Spinal cord (tissue), 10 donors: ENCODE data around the gene SLC38A1. TPM values are rescaled to one million over a fixed set of nuclear protein-coding genes. Genes with fewer than 3 reads are reported as not detected.

ENCODE experiments used
- DNase-seq, 6 donors: peaks; one replicate each; pipeline versions ENCODE4 v3.0.0 to v3.0.0-alpha.2; 2013 to 2015; ENCODE audit warnings: low spot score in 6 of 6, low read depth in 4 of 6
- H3K27ac ChIP-seq: one replicate; pipeline ENCODE4 v1.5.1; 2013; ENCODE audit warnings: low read depth, low read length, control low read depth
- H3K27me3 ChIP-seq: one replicate; pipeline ENCODE4 v1.6.1; 2013; ENCODE audit warnings: low read length; ENCODE audit not compliant: control insufficient read depth, insufficient read depth
- H3K36me3 ChIP-seq: one replicate; pipeline ENCODE4 v1.6.1; 2013; ENCODE audit warnings: low read length; ENCODE audit not compliant: control insufficient read depth, insufficient read depth
- H3K4me1 ChIP-seq: one replicate; pipeline ENCODE4 v1.6.1; 2013; ENCODE audit warnings: low read length; ENCODE audit not compliant: control insufficient read depth, insufficient read depth
- H3K4me3 ChIP-seq: one replicate; pipeline ENCODE4 v1.5.1; 2013; ENCODE audit warnings: low read depth, low read length, control low read depth
- H3K9me3 ChIP-seq: one replicate; pipeline ENCODE4 v1.6.1; 2013; ENCODE audit warnings: low read length; ENCODE audit not compliant: control insufficient read depth, insufficient read depth
- WGBS: methylation state at CpG from one replicate; pipeline ENCODE4 v1.1.5; 2013; ENCODE audit warnings: missing lambda C conversion rate; ENCODE audit not compliant: insufficient coverage; 5-methylcytosine and 5-hydroxymethylcytosine counted together
- polyA plus RNA-seq, 2 donors: library from polyadenylated mRNA; unstranded; fragments of 120-200 nt; gene quantifications; one replicate each; pipeline ENCODE4 v1.2.1, GENCODE V29; 2013; ENCODE audit not compliant: insufficient read length in 2 of 2
- total RNA-seq, 2 donors: library from RNA; depleted of rRNA in 1 of 2; stranded (reverse); fragments of 120-200 nt in 1 of 2; fragments of >200 nt in 1 of 2; gene quantifications; one replicate each; pipeline versions ENCODE4 v1.2.3 to v1.2.4, GENCODE V29; 2013 to 2014
- donor health status: healthy.

Gene SLC38A1
- total and polyA plus RNA-seq, 4 donors: 56.5 to 162 (median 74.4) TPM

DNA sequence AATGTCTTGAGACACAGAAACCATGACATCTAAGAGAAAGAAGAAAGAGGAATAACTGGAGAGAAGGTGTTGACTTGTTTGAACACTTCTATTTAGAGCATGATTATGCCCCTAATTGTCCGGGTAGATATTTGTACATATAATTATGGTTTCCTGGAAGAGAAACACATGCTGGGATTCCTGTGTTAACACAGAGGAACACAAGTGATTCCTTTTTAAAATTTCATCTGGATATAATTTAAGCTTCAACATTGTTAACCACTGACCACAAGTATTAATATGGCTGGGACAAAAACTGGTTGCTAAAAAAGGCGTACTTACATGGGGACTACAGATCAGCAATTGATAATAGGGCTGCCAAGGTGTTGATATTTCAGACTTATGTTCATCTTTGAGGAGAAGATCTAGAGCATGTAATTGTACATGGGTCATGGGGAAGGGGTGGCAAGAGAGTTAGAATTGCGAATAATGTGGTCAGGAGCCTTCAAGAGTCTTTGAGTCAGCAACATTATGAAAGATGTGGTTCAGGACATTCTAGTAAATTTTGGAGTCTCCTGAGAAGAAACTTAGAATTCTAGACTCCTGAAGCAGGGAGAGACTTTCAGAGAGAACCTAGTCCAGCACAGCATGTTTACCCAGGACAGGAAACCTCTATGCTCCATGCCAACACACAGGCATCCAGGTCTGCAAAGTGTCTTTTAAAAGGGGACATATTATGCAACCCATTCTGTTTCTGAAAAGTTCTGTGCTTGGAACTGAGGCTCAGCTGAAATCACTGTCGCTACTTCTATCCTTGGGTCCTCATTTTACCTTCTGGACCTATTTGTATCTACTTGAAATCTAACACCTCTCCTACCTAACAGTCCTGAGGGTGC lies 56.5 kb downstream of the SLC38A1 start:
- no peak overlapping the region for H3K4me3 ChIP-seq
- 100% methylated on average over 2 of the region's 4 CpGs for WGBS
- H3K9me3 ChIP-seq: no peaks in the 10 kb centered on the region
- H3K4me1 ChIP-seq: peaks cover 3% of the 10 kb centered on the region
- H3K36me3 ChIP-seq: peaks cover 4% of the 10 kb centered on the region
- H3K27me3 ChIP-seq: no peaks in the 10 kb centered on the region
- no peak overlapping the region for H3K27ac ChIP-seq
- DNase-seq: no peak

DNA sequence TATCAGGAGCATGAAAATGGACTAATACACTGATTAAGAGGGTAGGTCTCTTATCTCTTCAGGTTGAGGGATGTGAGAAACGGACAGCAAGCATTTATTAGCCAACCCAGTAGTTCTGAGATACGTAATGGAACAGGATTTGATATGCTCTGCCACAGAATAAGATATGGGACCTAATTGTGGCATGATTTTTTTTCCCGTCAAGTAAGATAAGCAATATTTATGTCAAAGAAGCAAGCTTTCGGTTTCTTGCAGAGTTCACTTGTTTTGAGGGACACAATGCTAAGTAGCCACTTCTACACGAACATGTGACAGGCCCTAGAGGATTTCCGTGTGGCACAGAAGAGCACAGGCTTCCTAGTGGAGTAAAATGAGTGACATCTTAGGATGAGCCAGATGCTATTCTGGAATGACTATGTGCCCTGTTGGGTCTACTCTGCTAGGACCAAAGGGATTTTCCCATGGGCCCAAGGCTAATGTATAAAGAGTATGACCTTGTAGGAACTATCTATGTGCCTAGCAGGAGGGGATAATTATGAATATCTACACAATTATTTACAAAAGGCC lies 57.9 kb downstream of the SLC38A1 start:
- Histone ChIP-seq H3K9me3 (no peaks in the 10 kb centered on the region), H3K27ac (no peak overlapping the region), H3K4me3 (no peak overlapping the region), H3K27me3 (no peaks in the 10 kb centered on the region), H3K36me3 (no peaks in the 10 kb centered on the region), H3K4me1 (peaks cover 3% of the 10 kb centered on the region)
- DNase-seq: no peak
- 100% methylated on average over 3 of the region's 6 CpGs for WGBS

DNA sequence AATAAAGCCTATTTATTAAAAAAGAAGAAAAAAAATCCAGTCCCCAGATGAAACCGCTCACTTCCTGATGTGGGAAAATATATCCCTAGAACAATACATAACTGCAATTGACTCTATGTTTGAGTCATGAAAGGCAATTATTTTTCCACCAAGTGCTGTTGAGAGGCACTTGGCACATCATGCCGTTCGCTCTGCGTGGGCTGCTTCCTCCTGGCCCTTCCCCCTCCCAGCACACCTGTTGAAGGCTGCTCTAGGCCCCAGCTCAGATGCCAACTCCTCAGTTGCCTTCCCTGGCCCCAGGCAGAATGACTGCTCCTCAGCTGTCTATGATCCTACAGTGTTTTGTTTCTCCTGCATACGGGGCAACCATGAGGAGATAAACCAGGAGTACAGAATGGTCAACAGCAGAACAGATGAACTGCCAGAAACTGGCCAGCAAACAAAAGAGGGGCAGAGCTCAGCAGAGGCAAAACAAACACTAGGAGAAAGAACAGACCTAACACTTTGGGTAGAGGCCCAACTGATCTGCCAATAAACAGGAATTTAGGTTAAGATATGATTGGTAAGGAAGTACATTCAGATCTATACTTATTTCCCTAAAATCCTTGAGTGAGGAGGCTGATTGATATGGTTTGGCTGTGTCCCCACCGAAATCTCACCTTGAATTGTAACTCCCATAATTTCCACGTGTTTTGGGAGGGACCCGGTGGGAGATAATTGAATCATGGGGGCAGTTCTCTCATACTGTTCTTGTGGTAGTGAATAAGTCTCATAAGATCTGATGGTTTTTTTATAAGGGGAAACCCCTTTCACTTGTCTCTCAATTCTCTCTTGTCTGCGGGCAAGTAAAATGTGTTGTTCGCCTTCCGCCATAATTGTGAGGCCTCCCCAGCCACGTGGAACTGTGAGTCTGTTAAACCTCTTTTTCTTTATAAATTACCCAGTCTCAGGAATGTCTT lies 58.6 kb downstream of the SLC38A1 start:
- 54% methylated on average over 4 of the region's 12 CpGs for WGBS
- no peaks in the 10 kb centered on the region for H3K36me3 ChIP-seq
- H3K4me3 ChIP-seq: no peak overlapping the region
- peaks cover 3% of the 10 kb centered on the region for H3K4me1 ChIP-seq
- H3K27me3 ChIP-seq: no peaks in the 10 kb centered on the region
- no peak overlapping the region for H3K27ac ChIP-seq
- no peak for DNase-seq
- H3K9me3 ChIP-seq: no peaks in the 10 kb centered on the region

DNA sequence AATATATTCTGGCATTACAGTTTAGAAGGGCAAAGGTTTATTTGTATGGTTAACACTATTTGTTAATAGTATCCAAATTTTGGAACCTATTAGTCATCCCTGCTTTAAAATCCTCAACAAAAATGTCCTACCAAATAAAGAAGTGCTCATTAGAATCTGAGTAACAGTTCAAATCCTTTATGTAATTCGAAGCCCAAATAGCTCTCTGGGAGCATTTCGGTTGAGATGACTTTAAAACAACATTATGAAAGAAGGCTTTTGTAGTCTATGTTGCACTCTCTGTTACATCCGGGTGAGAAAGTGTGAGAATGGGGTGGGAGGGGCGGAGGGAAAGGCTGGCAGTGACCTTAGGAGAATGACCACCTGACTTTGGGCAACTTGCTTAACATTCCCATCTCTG lies 59.7 kb downstream of the SLC38A1 start:
- Histone ChIP-seq H3K36me3 (no peaks in the 10 kb centered on the region), H3K27me3 (no peaks in the 10 kb centered on the region), H3K9me3 (no peaks in the 10 kb centered on the region), H3K27ac (no peak overlapping the region), H3K4me3 (no peak overlapping the region), H3K4me1 (peaks cover 3% of the 10 kb centered on the region)
- DNase-seq: no peak
- 57% methylated on average over 1 of the region's 4 CpGs for WGBS

DNA sequence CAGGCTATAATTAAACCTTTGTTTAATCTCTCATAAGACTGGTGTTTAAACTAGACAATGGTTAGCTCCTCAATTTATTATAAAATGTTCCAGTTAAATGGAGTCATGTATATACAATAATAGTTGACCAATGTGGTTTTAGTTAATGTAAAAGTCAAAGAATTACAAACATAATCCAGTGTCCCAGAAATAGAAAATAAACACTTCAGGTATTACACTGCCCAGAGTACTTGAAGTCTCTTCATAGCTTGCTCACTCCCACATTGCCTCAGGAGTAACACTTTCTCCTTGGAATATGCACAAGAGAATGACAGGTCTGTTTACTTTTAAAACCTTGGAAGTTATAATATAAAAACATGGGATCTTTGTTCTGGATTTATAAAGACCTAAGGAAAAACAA lies 60.5 kb downstream of the SLC38A1 start:
- Histone ChIP-seq H3K4me1 (peaks cover 3% of the 10 kb centered on the region), H3K27ac (no peak overlapping the region), H3K27me3 (no peaks in the 10 kb centered on the region), H3K36me3 (no peaks in the 10 kb centered on the region), H3K9me3 (no peaks in the 10 kb centered on the region), H3K4me3 (no peak overlapping the region)
- no peak for DNase-seq

DNA sequence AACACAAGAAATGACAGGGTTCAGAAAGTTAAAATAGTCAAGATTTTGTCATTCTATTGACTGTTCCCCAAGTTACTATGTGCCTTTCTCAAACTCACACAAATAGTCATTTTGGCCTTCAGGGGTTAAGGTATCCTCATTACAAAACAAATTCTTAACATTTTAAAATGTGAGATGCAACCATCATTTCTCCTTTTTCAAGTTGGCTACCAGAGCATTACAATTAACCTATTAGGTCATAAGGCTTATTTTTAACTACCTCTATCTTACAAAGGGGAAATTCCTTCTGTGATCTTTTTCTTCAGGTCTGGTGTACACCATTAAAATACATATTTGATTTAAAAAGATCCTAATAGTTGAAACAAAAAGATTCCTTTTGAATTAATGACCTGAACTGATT lies 61.2 kb downstream of the SLC38A1 start:
- Histone ChIP-seq H3K4me3 (no peak overlapping the region), H3K9me3 (no peaks in the 10 kb centered on the region), H3K27me3 (no peaks in the 10 kb centered on the region), H3K27ac (no peak overlapping the region), H3K36me3 (no peaks in the 10 kb centered on the region), H3K4me1 (peaks cover 3% of the 10 kb centered on the region)
- no peak for DNase-seq

DNA sequence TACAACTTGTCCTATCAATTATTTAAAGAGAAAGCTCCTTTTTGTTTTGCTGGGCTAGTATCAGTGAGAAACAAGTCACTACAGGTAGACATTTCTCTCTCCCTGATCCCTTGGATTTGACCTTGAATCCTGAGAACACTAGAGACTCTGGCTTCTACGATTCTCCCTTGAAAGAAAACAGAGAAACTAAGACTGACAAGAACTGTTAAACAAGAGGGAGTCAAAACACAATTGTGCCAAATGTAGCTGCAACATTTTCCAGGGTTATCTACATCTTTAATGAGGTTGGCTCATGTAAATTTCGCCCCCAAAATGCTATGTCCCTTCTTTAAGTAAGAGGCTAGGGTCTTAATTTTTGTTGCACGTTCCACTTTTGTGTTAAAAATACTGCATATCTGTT lies 62.4 kb downstream of the SLC38A1 start:
- no peaks in the 10 kb centered on the region for H3K27me3 ChIP-seq
- H3K4me3 ChIP-seq: no peak overlapping the region
- DNase-seq: no peak
- H3K9me3 ChIP-seq: no peaks in the 10 kb centered on the region
- H3K4me1 ChIP-seq: peaks cover 3% of the 10 kb centered on the region
- no CpG with 5 or more reads among the region's 3 CpGs for WGBS
- H3K27ac ChIP-seq: no peak overlapping the region
- no peaks in the 10 kb centered on the region for H3K36me3 ChIP-seq

DNA sequence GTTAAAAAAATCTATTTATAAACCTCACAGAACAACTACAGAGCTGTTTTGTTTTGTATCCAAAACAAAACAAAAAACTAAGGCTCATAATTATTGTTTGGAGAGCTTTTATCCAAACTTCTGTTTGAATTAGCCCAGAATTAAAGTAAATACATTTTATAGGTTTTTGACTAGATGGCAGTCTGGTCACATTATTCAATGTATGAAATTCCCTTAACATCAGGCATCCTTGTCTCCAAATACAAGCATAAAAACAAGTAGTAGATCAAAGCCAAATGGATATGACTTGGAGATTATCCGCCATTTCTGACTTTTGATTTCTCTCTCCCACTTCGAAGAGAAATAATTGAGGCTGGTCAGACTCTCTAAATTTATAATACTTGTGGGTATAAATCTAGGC lies 63.5 kb downstream of the SLC38A1 start:
- Histone ChIP-seq H3K27me3 (no peaks in the 10 kb centered on the region), H3K9me3 (no peaks in the 10 kb centered on the region), H3K36me3 (no peaks in the 10 kb centered on the region), H3K4me3 (no peak overlapping the region), H3K27ac (no peak overlapping the region), H3K4me1 (peaks cover 3% of the 10 kb centered on the region)
- WGBS: no CpG with 5 or more reads among the region's 2 CpGs
- DNase-seq: peak in 2 of 6 donors; percentile 19 to 24

DNA sequence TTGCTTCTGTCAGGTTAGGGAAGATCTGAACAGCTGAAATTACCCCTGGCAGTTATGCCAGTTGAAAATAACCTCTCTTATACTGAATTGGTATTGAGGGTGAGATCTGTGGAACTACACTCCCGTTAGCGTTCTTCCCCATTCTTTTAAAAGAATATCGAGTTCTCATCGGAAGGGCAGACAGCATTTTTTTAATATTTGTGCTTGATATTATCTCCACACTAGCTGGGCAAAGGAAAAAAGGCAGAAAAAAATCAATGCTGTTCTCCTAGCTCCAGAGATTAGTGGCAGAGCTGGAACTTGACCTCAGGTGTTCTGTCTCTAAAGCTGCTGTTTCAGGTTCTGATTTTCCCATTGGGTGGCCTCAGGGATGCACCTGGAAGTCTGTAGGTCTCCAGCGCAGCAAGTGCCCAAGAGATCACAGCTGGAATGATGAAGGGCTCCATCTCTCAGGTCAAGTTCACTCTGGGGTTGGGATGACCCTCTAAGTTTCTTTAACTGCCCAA lies 67.5 kb downstream of the SLC38A1 start:
- DNase-seq: no peak
- 100% methylated on average over 1 of the region's 5 CpGs for WGBS
- H3K27ac ChIP-seq: no peak overlapping the region
- no peak overlapping the region for H3K4me3 ChIP-seq
- H3K36me3 ChIP-seq: peaks cover 13% of the 10 kb centered on the region
- no peaks in the 10 kb centered on the region for H3K9me3 ChIP-seq
- no peaks in the 10 kb centered on the region for H3K27me3 ChIP-seq
- H3K4me1 ChIP-seq: no peaks in the 10 kb centered on the region
